IPS-18a (cell line): ENCODE data around the gene LIMK1.

Experiments used
- H3K27ac ChIP-seq: one replicate; pipeline ENCODE4 v1.5.1; 2013; ENCODE audit warnings: low read length
- H3K27me3 ChIP-seq: one replicate; pipeline ENCODE4 v1.6.1; 2013; ENCODE audit warnings: mild to moderate bottlenecking, low read length; ENCODE audit not compliant: control insufficient read depth, insufficient read depth
- H3K36me3 ChIP-seq: one replicate; pipeline ENCODE4 v1.6.1; 2013; ENCODE audit warnings: low read depth, low read length; ENCODE audit not compliant: control insufficient read depth
- H3K4me1 ChIP-seq: one replicate; pipeline ENCODE4 v1.6.1; 2013; ENCODE audit warnings: low read depth, low read length; ENCODE audit not compliant: control insufficient read depth
- H3K4me3 ChIP-seq: one replicate; pipeline ENCODE4 v1.5.1; 2013; ENCODE audit warnings: low read length
- H3K9ac ChIP-seq: one replicate; pipeline ENCODE4 v1.6.1; 2013; ENCODE audit warnings: mild to moderate bottlenecking, low read length, moderate library complexity
- H3K9me3 ChIP-seq: one replicate; pipeline ENCODE4 v1.6.1; 2013; ENCODE audit warnings: low read depth, low read length; ENCODE audit not compliant: control insufficient read depth

Gene LIMK1

GRCh38 chr7:74058486-74058885, 25.1 kb upstream of the LIMK1 start:
- Histone ChIP-seq H3K27me3 (no peaks in the 10 kb centered on the region), H3K9ac (no peak overlapping the region), H3K36me3 (no peaks in the 10 kb centered on the region), H3K4me1 (no peaks in the 10 kb centered on the region), H3K27ac (no peak overlapping the region), H3K9me3 (no peaks in the 10 kb centered on the region), H3K4me3 (no peak overlapping the region)

DNA sequence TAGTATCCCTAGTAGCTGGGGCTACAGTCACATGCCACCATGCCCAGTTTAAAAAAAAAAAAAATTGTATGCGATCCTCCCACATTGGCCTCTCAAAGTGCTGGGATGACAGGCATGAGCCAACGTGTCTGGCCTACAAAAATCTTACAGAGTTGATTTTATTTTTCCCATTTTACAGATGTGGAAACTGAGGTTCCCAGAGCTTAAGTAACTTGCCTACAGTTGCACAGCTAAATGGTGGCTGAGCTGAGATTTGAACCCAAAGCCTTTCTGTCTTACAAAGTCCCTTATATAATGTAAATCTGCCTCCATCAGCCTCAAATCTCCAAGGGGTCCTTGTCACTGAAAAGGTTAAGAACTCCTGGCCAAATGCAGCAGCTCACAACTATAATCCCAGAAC, 24.6 kb upstream of the LIMK1 start:
- Histone ChIP-seq H3K36me3 (no peaks in the 10 kb centered on the region), H3K9ac (no peak overlapping the region), H3K4me1 (no peaks in the 10 kb centered on the region), H3K27me3 (no peaks in the 10 kb centered on the region), H3K9me3 (no peaks in the 10 kb centered on the region), H3K27ac (no peak overlapping the region), H3K4me3 (no peak overlapping the region)

GRCh38 chr7:74059681-74060588, 23.7 kb upstream of the LIMK1 start:
- Histone ChIP-seq H3K9ac (no peak overlapping the region), H3K27ac (no peak overlapping the region), H3K27me3 (no peaks in the 10 kb centered on the region), H3K9me3 (no peaks in the 10 kb centered on the region), H3K36me3 (no peaks in the 10 kb centered on the region), H3K4me1 (no peaks in the 10 kb centered on the region), H3K4me3 (no peak overlapping the region)

- H3K4me3 ChIP-seq, result no peak overlapping the region
- no peaks in the 10 kb centered on the region for H3K9me3 ChIP-seq
- H3K27me3 ChIP-seq, result no peaks in the 10 kb centered on the region
- no peak overlapping the region for H3K9ac ChIP-seq
- no peak overlapping the region for H3K27ac ChIP-seq
- no peaks in the 10 kb centered on the region for H3K36me3 ChIP-seq
- H3K4me1 ChIP-seq, result peaks cover 4% of the 10 kb centered on the region
These were observed 21.6 kb upstream of the LIMK1 start for GRCh38 chr7:74061840-74062539.

- H3K36me3 ChIP-seq, result no peaks in the 10 kb centered on the region
- no peak overlapping the region for H3K9ac ChIP-seq
- H3K9me3 ChIP-seq, result no peaks in the 10 kb centered on the region
- H3K4me1 ChIP-seq, result peaks cover 4% of the 10 kb centered on the region
- H3K27ac ChIP-seq, result no peak overlapping the region
- no peaks in the 10 kb centered on the region for H3K27me3 ChIP-seq
- no peak overlapping the region for H3K4me3 ChIP-seq
These were observed 20.4 kb upstream of the LIMK1 start for GRCh38 chr7:74063223-74063641.

- peaks cover 4% of the 10 kb centered on the region for H3K4me1 ChIP-seq
- no peaks in the 10 kb centered on the region for H3K9me3 ChIP-seq
- H3K9ac ChIP-seq, result no peak overlapping the region
- no peaks in the 10 kb centered on the region for H3K27me3 ChIP-seq
- H3K36me3 ChIP-seq, result no peaks in the 10 kb centered on the region
- no peak overlapping the region for H3K27ac ChIP-seq
- H3K4me3 ChIP-seq, result no peak overlapping the region
These were observed 20.0 kb upstream of the LIMK1 start for GRCh38 chr7:74063646-74064045.

GRCh38 chr7:74064696-74065095, 18.9 kb upstream of the LIMK1 start:
- H3K4me1 ChIP-seq, result peaks cover 4% of the 10 kb centered on the region
- H3K9ac ChIP-seq, result no peak overlapping the region
- H3K4me3 ChIP-seq, result no peak overlapping the region
- no peaks in the 10 kb centered on the region for H3K27me3 ChIP-seq
- no peak overlapping the region for H3K27ac ChIP-seq
- H3K36me3 ChIP-seq, result no peaks in the 10 kb centered on the region
- no peaks in the 10 kb centered on the region for H3K9me3 ChIP-seq

GRCh38 chr7:74066626-74067025, 17.0 kb upstream of the LIMK1 start:
- Histone ChIP-seq H3K36me3 (no peaks in the 10 kb centered on the region), H3K9ac (no peak overlapping the region)

GRCh38 chr7:74068378-74069085, 15.1 kb upstream of the LIMK1 start:
- Histone ChIP-seq H3K27ac (no peak overlapping the region), H3K9ac (no peak overlapping the region), H3K4me1 (peaks cover 4% of the 10 kb centered on the region), H3K9me3 (no peaks in the 10 kb centered on the region), H3K36me3 (no peaks in the 10 kb centered on the region), H3K4me3 (no peak overlapping the region), H3K27me3 (no peaks in the 10 kb centered on the region)

More at GRCh38 chr7:74066626-74067025, 17.0 kb upstream of the LIMK1 start:
- Histone ChIP-seq H3K27me3 (no peaks in the 10 kb centered on the region), H3K4me3 (no peak overlapping the region), H3K27ac (no peak overlapping the region), H3K4me1 (peaks cover 4% of the 10 kb centered on the region), H3K9me3 (no peaks in the 10 kb centered on the region)

- Histone ChIP-seq H3K4me3 (no peak overlapping the region), H3K27ac (no peak overlapping the region), H3K4me1 (peaks cover 4% of the 10 kb centered on the region), H3K9ac (no peak overlapping the region), H3K27me3 (no peaks in the 10 kb centered on the region), H3K36me3 (no peaks in the 10 kb centered on the region), H3K9me3 (no peaks in the 10 kb centered on the region)
These were observed 14.5 kb upstream of the LIMK1 start for GRCh38 chr7:74069086-74069541.

DNA sequence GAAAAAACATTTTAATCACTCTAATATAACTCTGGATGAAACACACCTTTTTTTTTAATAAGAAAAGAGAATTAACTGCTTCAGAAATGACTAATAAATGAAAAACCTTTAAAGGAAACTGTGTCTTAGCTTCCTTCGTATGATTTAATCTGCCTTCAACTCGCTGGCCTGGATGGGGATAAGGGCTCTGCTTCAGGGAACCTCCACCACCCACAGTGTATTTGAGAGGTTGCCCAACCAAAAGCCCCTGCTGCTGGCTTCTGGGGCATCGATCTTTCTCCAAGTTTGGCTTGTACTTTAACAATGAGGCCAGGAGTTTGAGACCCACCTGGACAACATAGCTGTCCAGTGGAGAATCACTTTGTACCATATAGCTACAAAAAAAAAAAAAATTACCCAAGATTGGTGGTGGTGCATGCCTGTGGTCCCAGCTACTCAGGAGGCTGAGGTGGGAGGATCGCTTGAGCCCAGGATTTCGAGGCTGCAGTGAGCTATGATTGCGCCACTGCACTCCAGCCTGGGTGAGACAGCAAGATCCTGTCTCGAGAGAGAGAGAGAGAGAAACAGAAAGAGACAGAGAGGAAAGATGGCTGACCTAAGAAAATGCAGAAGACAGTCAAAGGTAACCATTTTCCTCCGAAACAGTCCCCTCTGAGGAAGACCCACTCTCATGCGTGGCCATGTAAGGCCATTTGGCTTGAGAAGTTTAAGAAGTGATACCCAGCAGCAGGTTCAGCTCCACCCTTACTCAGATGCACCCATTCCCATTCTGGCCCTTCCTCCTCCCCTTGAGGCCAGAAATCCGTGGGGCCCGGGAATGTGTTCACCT, 13.6 kb upstream of the LIMK1 start:
- no peak overlapping the region for H3K4me3 ChIP-seq
- no peaks in the 10 kb centered on the region for H3K9me3 ChIP-seq
- no peaks in the 10 kb centered on the region for H3K36me3 ChIP-seq
- no peaks in the 10 kb centered on the region for H3K27me3 ChIP-seq
- H3K9ac ChIP-seq, result no peak overlapping the region
- peaks cover 4% of the 10 kb centered on the region for H3K4me1 ChIP-seq
- no peak overlapping the region for H3K27ac ChIP-seq
